CD4-positive, CD25-positive, alpha-beta regulatory T cell (primary cell): ENCODE data around the gene MCCC2. TPM values are rescaled to one million over a fixed set of nuclear protein-coding genes. Genes with fewer than 3 reads are reported as not detected.

Experiments used
- ATAC-seq, 2 donors: fragments of 150-1000 bp; cut with Tn5 transposase; one replicate each; pipeline ENCODE4 v1.10.0; 2021; ENCODE audit warnings: low read depth in 2 of 2, moderate number of reproducible peaks in 2 of 2, moderate library complexity in 1 of 2
- DNase-seq, 3 donors: peaks; one replicate each; pipeline versions ENCODE4 v3.0.0 to v3.0.0-alpha.2; 2012 to 2022; ENCODE audit warnings: mixed read lengths in 1 of 3
- H3K27ac ChIP-seq: one replicate; pipeline ENCODE4 v1.7.0; 2013; ENCODE audit warnings: mild to moderate bottlenecking, low read length; ENCODE audit not compliant: insufficient read depth, poor library complexity, severe bottlenecking
- H3K27me3 ChIP-seq: one replicate; pipeline ENCODE4 v1.7.0; 2013; ENCODE audit warnings: low read length; ENCODE audit not compliant: control insufficient read depth, insufficient read depth
- H3K36me3 ChIP-seq: one replicate; pipeline ENCODE4 v1.7.0; 2013; ENCODE audit warnings: mild to moderate bottlenecking, low read length, moderate library complexity; ENCODE audit not compliant: control insufficient read depth, insufficient read depth
- H3K4me1 ChIP-seq: 2 replicates; pipeline ENCODE4 v1.7.0; 2013; ENCODE audit warnings: mild to moderate bottlenecking, low read length; ENCODE audit not compliant: insufficient read depth, control insufficient read depth, poor library complexity, severe bottlenecking
- H3K4me3 ChIP-seq: one replicate; pipeline ENCODE4 v1.7.0; 2013; ENCODE audit warnings: low read depth, mild to moderate bottlenecking, low read length, moderate library complexity
- H3K9me3 ChIP-seq, 2 experiments: 1 replicate in 1 of 2; 2 replicates in 1 of 2; pipeline ENCODE4 v1.7.0; 2013; ENCODE audit warnings: low read length in 2 of 2, mild to moderate bottlenecking in 1 of 2, moderate library complexity in 1 of 2; ENCODE audit not compliant: control insufficient read depth in 2 of 2
- H3K27ac Mint-ChIP-seq, 3 donors: one replicate each; pipeline ENCODE4 v1.8.0; 2020 to 2022; ENCODE audit warnings: mild to moderate bottlenecking in 3 of 3, mixed read lengths in 3 of 3, moderate library complexity in 2 of 3
- H3K27me3 Mint-ChIP-seq: one replicate; pipeline ENCODE4 v1.8.0; 2022; ENCODE audit warnings: mild to moderate bottlenecking, mixed read lengths
- H3K36me3 Mint-ChIP-seq: one replicate; pipeline ENCODE4 v1.8.0; 2020; ENCODE audit warnings: mixed read lengths
- H3K4me1 Mint-ChIP-seq, 4 donors: one replicate each; pipeline ENCODE4 v1.8.0; 2020 to 2022; ENCODE audit warnings: mixed read lengths in 4 of 4, mild to moderate bottlenecking in 1 of 4
- H3K4me3 Mint-ChIP-seq, 4 donors: one replicate each; pipeline ENCODE4 v1.8.0; 2020 to 2022; ENCODE audit warnings: mild to moderate bottlenecking in 4 of 4, mixed read lengths in 4 of 4, moderate library complexity in 3 of 4
- H3K9me3 Mint-ChIP-seq, 7 donors: one replicate each; pipeline ENCODE4 v1.8.0; 2020 to 2022; ENCODE audit warnings: mixed read lengths in 7 of 7, mild to moderate bottlenecking in 3 of 7, moderate library complexity in 2 of 7
- polyA plus RNA-seq, 4 donors: library from polyadenylated mRNA; unstranded; fragments of 300-500 nt; fragmentation: Illumina TruSeq; gene quantifications; one replicate each; pipeline ENCODE4 v1.2.3, GENCODE V29; 2021
- total RNA-seq: library from RNA; stranded (reverse); gene quantifications from one replicate; pipeline ENCODE4 v1.2.3, GENCODE V29; 2022

MCCC2 gene
- total and polyA plus RNA-seq, 5 donors from 2014 or later = 26.7 to 45.8 (median 30.9) TPM

DNA sequence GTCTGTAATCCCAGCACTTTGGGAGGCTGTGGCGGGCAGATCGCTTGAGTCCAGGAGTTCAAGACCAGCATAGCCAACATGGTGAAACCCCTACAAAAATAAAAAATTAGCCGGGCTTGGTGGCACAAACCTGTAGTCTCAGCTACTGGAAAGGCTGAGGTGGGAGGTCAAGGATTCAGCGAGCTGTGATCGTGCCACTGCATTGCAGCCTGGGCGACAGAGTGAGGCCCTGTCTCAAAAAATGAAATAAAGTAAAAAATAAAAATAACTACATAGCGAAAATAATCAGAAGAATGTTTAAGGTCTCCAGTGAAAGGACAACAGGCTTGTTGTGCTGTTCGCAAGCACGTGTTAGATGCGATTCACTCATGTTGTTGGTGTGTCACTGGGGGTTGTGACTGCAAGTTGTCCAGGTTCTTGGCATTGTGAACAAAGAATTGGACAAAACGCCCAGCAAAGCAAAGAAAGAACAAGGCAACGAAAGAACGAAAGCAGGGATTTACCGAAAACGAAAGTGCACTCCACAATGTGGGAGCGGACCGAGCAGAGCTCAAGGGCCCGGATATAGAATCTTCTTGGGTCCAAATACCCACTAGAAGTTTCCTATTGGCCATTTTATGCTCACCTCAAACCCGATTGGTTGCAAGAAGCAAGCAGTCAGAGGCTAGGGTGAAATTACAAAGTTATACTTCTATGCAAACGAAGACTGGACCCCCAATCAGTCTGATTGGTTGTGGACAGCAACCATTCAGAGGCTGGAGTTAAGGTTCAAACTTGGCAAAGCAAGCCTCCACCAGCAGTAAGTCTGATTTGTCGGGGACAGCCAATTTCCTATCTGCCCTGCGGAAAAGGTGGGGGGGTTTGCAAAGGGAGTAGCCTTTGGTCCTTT lies 844 bp upstream of the MCCC2 start:
- no peaks in the 10 kb centered on the region for H3K9me3 ChIP-seq
- ATAC-seq (no peak), DNase-seq (no peak)
- H3K36me3 ChIP-seq = no peaks in the 10 kb centered on the region
- Mint-ChIP-seq H3K4me3 (peak overlapping the region; percentile 87 to 98 (median 96)), H3K9me3 (peaks cover 0 to 2% (median 0%) of the 10 kb centered on the region in 7 donors), H3K27ac (peak overlapping the region; percentile 95 to 99 (median 99)), H3K4me1 (peaks cover 15 to 49% (median 30%) of the 10 kb centered on the region in 4 donors), H3K36me3 (peaks cover 10% of the 10 kb centered on the region), H3K27me3 (no peaks in the 10 kb centered on the region)
- H3K27me3 ChIP-seq = no peaks in the 10 kb centered on the region
- H3K27ac ChIP-seq = peak overlapping the region; percentile 92
- H3K4me1 ChIP-seq = peaks cover 42% of the 10 kb centered on the region
- peak overlapping the region; percentile 98 for H3K4me3 ChIP-seq

DNA sequence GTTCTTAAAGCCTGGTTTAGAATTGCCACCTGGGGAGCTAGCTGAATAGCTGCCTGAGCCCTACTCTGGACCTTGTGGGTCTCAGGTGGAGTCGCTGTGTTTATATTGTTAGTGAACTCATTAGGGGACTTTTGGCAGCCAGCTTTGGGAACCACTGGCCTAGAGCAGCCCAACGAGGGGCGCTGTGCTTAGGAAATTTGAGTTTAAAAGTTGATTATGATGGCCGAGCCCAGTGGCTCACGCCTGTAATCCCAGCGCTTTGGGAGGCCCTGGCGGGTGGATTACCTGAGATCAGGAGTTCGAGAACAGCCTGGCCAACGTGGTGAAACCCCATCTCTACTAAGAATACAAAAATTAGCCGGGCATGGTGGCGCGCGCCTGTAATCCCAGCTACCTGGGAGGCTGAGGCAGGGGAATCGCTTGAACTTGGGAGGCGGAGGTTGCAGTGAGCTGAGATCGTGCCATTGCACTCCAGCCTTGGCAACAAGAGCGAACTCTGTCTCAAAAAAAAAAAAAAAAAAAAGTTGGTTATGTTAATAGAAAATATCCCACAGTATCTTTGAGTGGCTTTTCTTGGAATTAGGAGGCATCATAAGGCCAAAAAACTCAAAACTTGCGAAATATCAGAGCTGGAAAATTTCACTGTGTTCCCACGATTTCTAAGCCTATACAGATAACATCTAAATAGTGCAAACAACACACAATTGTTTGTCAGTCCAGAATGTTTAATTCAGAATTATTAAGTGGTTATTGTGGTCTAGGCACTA lies 809 bp downstream of the MCCC2 start:
- H3K9me3 Mint-ChIP-seq = no peaks in the 10 kb centered on the region
- Histone ChIP-seq H3K4me3 (peak overlapping the region; percentile 96), H3K36me3 (no peaks in the 10 kb centered on the region), H3K27ac (peak overlapping the region; percentile 92), H3K4me1 (peaks cover 42% of the 10 kb centered on the region), H3K27me3 (no peaks in the 10 kb centered on the region), H3K9me3 (no peaks in the 10 kb centered on the region)
- ATAC-seq = no peak
- peak overlapping the region; percentile 87 to 98 (median 96) for H3K4me3 Mint-ChIP-seq
- no peaks in the 10 kb centered on the region for H3K27me3 Mint-ChIP-seq
- peaks cover 15 to 54% (median 34%) of the 10 kb centered on the region in 4 donors for H3K4me1 Mint-ChIP-seq
- peaks cover 16% of the 10 kb centered on the region for H3K36me3 Mint-ChIP-seq
- peak overlapping the region; percentile 83 to 99 (median 95) for H3K27ac Mint-ChIP-seq
- no peak for DNase-seq

DNA sequence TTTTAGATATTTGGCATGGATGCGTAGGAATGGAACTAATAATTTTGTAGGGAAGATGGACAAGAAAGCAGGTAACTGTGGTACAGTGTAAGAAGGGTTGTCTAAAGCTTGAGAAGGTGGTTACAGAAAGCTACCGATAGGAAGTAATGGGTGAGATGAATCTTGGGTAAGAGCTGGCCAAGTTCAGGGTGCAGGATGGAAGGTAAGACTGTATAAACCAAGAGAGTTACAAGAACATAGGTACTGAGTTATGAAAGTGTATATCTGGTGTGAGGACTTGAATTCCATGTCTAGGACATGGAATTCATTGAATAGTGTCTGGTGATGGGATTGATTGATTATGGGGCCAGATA lies 1.4 kb downstream of the MCCC2 start:
- H3K27me3 Mint-ChIP-seq = no peaks in the 10 kb centered on the region
- H3K27ac Mint-ChIP-seq = peak overlapping the region; percentile 4 to 99 (median 95)
- ATAC-seq (no peak), DNase-seq (peak in 1 of 3 donors; percentile 50)
- Histone ChIP-seq H3K27me3 (no peaks in the 10 kb centered on the region), H3K36me3 (no peaks in the 10 kb centered on the region), H3K9me3 (no peaks in the 10 kb centered on the region), H3K4me1 (peaks cover 42% of the 10 kb centered on the region), H3K4me3 (peak overlapping the region; percentile 96), H3K27ac (peak overlapping the region; percentile 92)
- peak overlapping the region; percentile 87 to 98 (median 96) for H3K4me3 Mint-ChIP-seq
- H3K9me3 Mint-ChIP-seq = no peaks in the 10 kb centered on the region
- H3K4me1 Mint-ChIP-seq = peaks cover 15 to 54% (median 34%) of the 10 kb centered on the region in 4 donors
- peaks cover 16% of the 10 kb centered on the region for H3K36me3 Mint-ChIP-seq

DNA sequence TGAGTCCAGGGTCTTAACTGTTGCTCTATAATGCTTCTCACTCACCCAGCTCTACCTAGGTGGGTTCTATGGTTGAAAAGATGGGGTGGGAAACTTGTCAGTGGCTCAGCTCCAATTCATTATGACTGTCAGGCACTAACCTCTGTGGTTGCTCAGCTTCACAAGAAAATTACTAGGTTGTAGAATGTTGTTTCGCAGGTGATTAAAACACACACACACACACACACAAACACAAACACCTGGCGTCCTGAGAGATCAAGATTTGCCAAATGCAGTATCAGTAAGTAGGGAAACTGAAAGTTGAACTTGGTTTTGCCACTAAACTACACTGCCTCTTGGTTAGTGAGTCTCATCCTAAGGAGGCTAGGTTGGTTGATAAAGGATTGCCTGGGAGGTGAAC lies 2.8 kb downstream of the MCCC2 start:
- no peaks in the 10 kb centered on the region for H3K9me3 ChIP-seq
- no peak overlapping the region for H3K27ac ChIP-seq
- peaks cover 15 to 54% (median 34%) of the 10 kb centered on the region in 4 donors for H3K4me1 Mint-ChIP-seq
- H3K4me1 ChIP-seq = peaks cover 42% of the 10 kb centered on the region
- peaks cover 9% of the 10 kb centered on the region for H3K36me3 ChIP-seq
- H3K27me3 Mint-ChIP-seq = no peaks in the 10 kb centered on the region
- H3K9me3 Mint-ChIP-seq = no peaks in the 10 kb centered on the region
- DNase-seq = peak in 1 of 3 donors; percentile 48
- peak overlapping the region in 1 of 3 donors; percentile 56 for H3K27ac Mint-ChIP-seq
- H3K36me3 Mint-ChIP-seq = peaks cover 16% of the 10 kb centered on the region
- no peaks in the 10 kb centered on the region for H3K27me3 ChIP-seq
- peak overlapping the region; percentile 39 to 98 (median 91) for H3K4me3 Mint-ChIP-seq
- H3K4me3 ChIP-seq = peak overlapping the region; percentile 96
- ATAC-seq = no peak

DNA sequence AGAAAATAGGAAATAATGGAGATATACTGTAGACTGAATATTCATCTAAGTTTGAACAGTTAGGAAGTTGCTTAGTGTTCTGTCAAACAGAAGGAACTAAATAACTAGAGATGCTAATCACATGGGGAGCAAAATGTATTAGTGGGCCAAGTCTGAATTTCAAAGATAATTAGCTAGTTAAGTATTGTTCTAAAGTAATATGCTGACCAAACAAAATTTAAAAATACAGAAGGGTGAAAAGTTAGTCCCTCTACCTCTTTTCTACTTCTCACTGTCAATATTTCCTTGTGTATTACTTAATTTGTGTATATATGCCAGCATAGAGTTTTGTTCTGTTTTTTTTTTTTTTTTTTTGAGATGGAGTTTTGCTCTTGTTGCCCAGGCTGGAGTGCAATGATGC lies 4.0 kb downstream of the MCCC2 start:
- Histone ChIP-seq H3K4me3 (no peak overlapping the region), H3K9me3 (no peaks in the 10 kb centered on the region), H3K27me3 (no peaks in the 10 kb centered on the region), H3K4me1 (peaks cover 42% of the 10 kb centered on the region), H3K27ac (no peak overlapping the region), H3K36me3 (peaks cover 11% of the 10 kb centered on the region)
- Mint-ChIP-seq H3K4me1 (peaks cover 21 to 56% (median 36%) of the 10 kb centered on the region in 4 donors), H3K27me3 (no peaks in the 10 kb centered on the region), H3K36me3 (peaks cover 21% of the 10 kb centered on the region), H3K9me3 (no peaks in the 10 kb centered on the region), H3K27ac (peak overlapping the region in 2 of 3 donors; percentile 6 to 51), H3K4me3 (peak overlapping the region in 3 of 4 donors; percentile 12 to 87 (median 24))
- no peak for DNase-seq
- no peak for ATAC-seq

DNA sequence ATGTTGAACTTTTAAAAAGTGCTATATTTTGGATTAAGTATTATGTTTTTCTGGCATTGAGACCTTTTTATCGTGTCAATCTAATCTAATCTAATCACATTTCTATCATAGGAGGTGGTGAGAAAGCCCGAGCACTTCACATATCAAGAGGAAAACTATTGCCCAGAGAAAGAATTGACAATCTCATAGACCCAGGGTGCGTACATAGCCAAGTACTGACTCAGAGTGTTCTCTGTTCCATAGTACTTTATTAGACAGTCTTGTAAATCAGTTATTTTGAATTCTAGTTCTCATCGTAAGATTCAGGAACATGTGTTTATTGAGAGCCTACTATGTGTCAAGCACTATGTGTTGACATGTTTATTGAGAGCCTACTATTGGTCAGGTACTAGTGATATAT lies 9.0 kb downstream of the MCCC2 start:
- no peak overlapping the region for H3K27ac ChIP-seq
- H3K36me3 Mint-ChIP-seq = peaks cover 27% of the 10 kb centered on the region
- H3K4me3 ChIP-seq = no peak overlapping the region
- H3K4me1 ChIP-seq = peaks cover 7% of the 10 kb centered on the region
- no peaks in the 10 kb centered on the region for H3K9me3 ChIP-seq
- DNase-seq (no peak), ATAC-seq (no peak)
- no peak overlapping the region for H3K27ac Mint-ChIP-seq
- H3K4me1 Mint-ChIP-seq = peaks cover 13 to 27% (median 19%) of the 10 kb centered on the region in 4 donors
- H3K27me3 Mint-ChIP-seq = no peaks in the 10 kb centered on the region
- peaks cover 43% of the 10 kb centered on the region for H3K36me3 ChIP-seq
- no peaks in the 10 kb centered on the region for H3K9me3 Mint-ChIP-seq
- no peak overlapping the region for H3K4me3 Mint-ChIP-seq
- no peaks in the 10 kb centered on the region for H3K27me3 ChIP-seq

DNA sequence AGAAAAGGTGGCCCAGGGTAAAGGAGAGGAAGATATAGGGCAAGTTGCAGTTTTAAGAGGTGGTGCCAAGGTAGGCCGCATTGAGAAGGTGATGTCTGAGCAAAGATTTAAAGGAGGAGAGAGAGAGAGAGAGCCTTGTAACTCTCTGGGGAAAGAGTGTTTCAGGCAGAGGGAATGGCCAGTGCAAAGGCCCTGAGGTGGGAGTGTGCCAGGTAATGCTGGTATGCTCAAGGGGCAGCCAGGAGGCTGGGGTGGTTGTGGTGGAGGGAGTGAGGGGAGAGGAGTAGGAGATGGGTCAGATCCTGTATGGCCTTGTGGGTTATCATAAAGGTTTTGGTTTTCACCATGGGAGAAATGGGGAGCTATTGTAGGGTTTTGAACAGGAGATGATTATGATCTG lies 9.9 kb downstream of the MCCC2 start:
- H3K27me3 Mint-ChIP-seq = no peaks in the 10 kb centered on the region
- H3K27me3 ChIP-seq = no peaks in the 10 kb centered on the region
- H3K36me3 Mint-ChIP-seq = peaks cover 27% of the 10 kb centered on the region
- H3K36me3 ChIP-seq = peaks cover 43% of the 10 kb centered on the region
- peaks cover 19 to 34% (median 27%) of the 10 kb centered on the region in 4 donors for H3K4me1 Mint-ChIP-seq
- peaks cover 15% of the 10 kb centered on the region for H3K4me1 ChIP-seq
- no peak overlapping the region for H3K4me3 ChIP-seq
- H3K4me3 Mint-ChIP-seq = no peak overlapping the region
- no peak for DNase-seq
- no peaks in the 10 kb centered on the region for H3K9me3 ChIP-seq
- no peak for ATAC-seq
- H3K27ac Mint-ChIP-seq = peak overlapping the region; percentile 28 to 77 (median 37)
- no peaks in the 10 kb centered on the region for H3K9me3 Mint-ChIP-seq
- no peak overlapping the region for H3K27ac ChIP-seq
